ENCODE results near the gene IRF2BP2.

GRCh38 chr1:234645964-234646363 is 36.0 kb upstream of the IRF2BP2 start:
- no peak for TF ChIP-seq EZH2 (IDR thresholded peaks at IDR 0.05; ENCODE audit: borderline replicate concordance, insufficient read depth, low read depth, low read length, poor library complexity, severe bottlenecking)
- TF ChIP-seq CTCF (IDR thresholded peaks at IDR 0.05), result no peak
